Nasal cavity respiratory epithelium epithelial cell of viscerocranial mucosa (primary cell): Measurements from ENCODE around the gene SLA2. TPM values are rescaled to one million over a fixed set of nuclear protein-coding genes. Genes with fewer than 3 reads are reported as not detected.

ENCODE experiments used
- total RNA-seq: library from RNA; depleted of rRNA; stranded (reverse); fragments of >200 nt; gene quantifications from 2 replicates; pipeline ENCODE4 v1.2.3, GENCODE V29; 2014

Gene SLA2, protein sequence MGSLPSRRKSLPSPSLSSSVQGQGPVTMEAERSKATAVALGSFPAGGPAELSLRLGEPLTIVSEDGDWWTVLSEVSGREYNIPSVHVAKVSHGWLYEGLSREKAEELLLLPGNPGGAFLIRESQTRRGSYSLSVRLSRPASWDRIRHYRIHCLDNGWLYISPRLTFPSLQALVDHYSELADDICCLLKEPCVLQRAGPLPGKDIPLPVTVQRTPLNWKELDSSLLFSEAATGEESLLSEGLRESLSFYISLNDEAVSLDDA
- total RNA-seq = not detected in 2 replicates

GRCh38 chr20:36645998-36646397 is at the start of gene SLA2:
Gene SLA2, minus strand, starts transcription at chr20:36646196. Its CDS starts 4,861 bp downstream, at chr20:36641335.

DNA sequence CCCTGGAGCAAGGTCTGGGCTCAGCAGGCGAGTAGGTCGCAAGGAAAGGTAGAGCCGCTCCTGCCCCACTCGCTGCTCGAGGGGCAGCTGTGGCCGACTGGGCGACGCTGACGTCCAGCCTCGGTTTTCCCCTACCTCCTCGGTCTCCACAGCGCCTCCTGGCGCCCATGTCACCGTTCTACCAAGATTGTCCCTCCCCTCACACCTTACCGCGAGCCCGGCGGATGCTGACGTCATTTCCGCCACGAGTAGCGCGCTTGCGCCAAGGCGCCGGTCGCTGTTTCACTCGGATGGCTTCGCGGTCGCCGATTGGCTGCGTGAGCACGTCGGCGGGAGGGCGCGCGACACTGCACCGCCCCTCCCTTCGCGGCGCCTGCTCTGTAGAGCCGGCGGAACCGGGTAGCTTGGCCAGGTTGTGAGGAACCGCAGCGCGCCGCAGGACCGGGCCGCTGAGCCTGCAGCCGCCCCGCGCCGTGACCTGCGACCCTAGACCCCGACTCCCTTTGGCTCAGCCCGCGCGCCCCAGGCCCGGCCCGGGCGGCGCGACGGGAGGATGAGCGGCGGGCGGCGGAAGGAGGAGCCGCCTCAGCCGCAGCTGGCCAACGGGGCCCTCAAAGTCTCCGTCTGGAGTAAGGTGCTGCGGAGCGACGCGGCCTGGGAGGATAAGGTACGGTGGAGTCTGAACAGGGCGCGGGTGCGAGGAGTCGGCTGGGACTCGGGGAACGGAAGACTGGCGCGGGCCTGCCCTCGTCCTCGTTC is 40.4 kb downstream of the SLA2 start, which contains the start of gene RAB5IF:
TSS of gene RAB5IF (plus strand) at position 381 of the 759 bp plus-strand sequence. CDS start at position 554, 173 bp downstream.

GRCh38 chr20:36573103-36573797 is 72.7 kb downstream of the SLA2 start, which contains the start of gene TGIF2:
Gene TGIF2, plus strand, starts transcription at chr20:36573597. Its CDS starts 5,178 bp downstream, at chr20:36578775.

Other genes starting within 250 kb of the SLA2 start
- gene MYL9, start 104.7 kb downstream of the SLA2 start, total RNA-seq = 1.4 and 10.5 TPM in 2 replicates
- 8.3 and 8.5 TPM in 2 replicates for gene TGIF2, start 72.6 kb downstream of the SLA2 start, total RNA-seq
- gene RAB5IF, start 40.4 kb downstream of the SLA2 start, total RNA-seq = 112 and 136 TPM in 2 replicates
- gene NDRG3, start 99.9 kb upstream of the SLA2 start, total RNA-seq = 10.3 and 16.9 TPM in 2 replicates
- gene DSN1, start 127.6 kb upstream of the SLA2 start, total RNA-seq = 4.3 and 6.2 TPM in 2 replicates
- under 0.01 TPM in 1 of 2 replicates, not detected in the other for gene TLDC2, start 229.9 kb upstream of the SLA2 start, total RNA-seq